Cardiac muscle cell (in vitro differentiated cells and primary cell): ENCODE measurements around the gene MAPK8IP3. TPM values are rescaled to one million over a fixed set of nuclear protein-coding genes. Genes with fewer than 3 reads are reported as not detected.

Experiments
- DNase-seq, 2 donors: peaks; one replicate each; pipeline versions ENCODE4 v3.0.0 to v3.0.0-alpha.2; 2010 to 2017; ENCODE audit warnings: low read depth in 1 of 2, low spot score in 1 of 2
- H3K27ac ChIP-seq: fragments of 200-600 bp; sonication (generic); 2 replicates; pipeline ENCODE4 v1.5.1; 2016
- H3K27me3 ChIP-seq: fragments of 200-600 bp; sonication (generic); 2 replicates; pipeline ENCODE4 v1.6.0; 2016; ENCODE audit warnings: control low read depth
- H3K36me3 ChIP-seq: fragments of 200-600 bp; sonication (generic); 2 replicates; pipeline ENCODE4 v1.5.1; 2016; ENCODE audit warnings: control low read depth
- H3K4me1 ChIP-seq: fragments of 200-600 bp; sonication (generic); 2 replicates; pipeline ENCODE4 v1.8.1; 2017; ENCODE audit warnings: low read depth, mild to moderate bottlenecking, mixed run types
- H3K4me3 ChIP-seq: fragments of 200-600 bp; sonication (generic); 2 replicates; pipeline ENCODE4 v1.5.1; 2016; ENCODE audit warnings: mild to moderate bottlenecking
- H3K9me3 ChIP-seq: fragments of 200-600 bp; sonication (generic); 2 replicates; pipeline ENCODE4 v1.5.1; 2017; ENCODE audit warnings: low read depth, mild to moderate bottlenecking, control low read depth
- CTCF ChIP-seq: IDR thresholded peaks from 2 replicates; pipeline ENCODE4 v1.5.1; 2012; ENCODE audit warnings: low read depth, mild to moderate bottlenecking, low read length
- polyA plus RNA-seq: library from polyadenylated mRNA; unstranded; fragments of >200 nt; fragmentation: Nextera tagmentation; extraction: Ambion mirVana; gene quantifications from 2 replicates; pipeline ENCODE4 v1.2.1, GENCODE V29; 2016
- total RNA-seq: library from RNA; depleted of rRNA; stranded (reverse); fragments of >200 nt; gene quantifications from 2 replicates; pipeline ENCODE4 v1.2.3, GENCODE V29; 2016

Gene MAPK8IP3
- total and polyA plus RNA-seq, 2 experiments from 2014 or later, result 75.2 to 127 TPM

- H3K4me3 ChIP-seq, result no peak overlapping the region
- H3K27ac ChIP-seq, result peak overlapping the region; percentile 62
Measured at GRCh38 chr16:1708083-1708767, 2.2 kb downstream of the MAPK8IP3 start.

GRCh38 chr16:1708768-1709180 lies 2.8 kb downstream of the MAPK8IP3 start:
- Histone ChIP-seq H3K4me3 (no peak overlapping the region), H3K4me1 (peaks cover 37% of the 10 kb centered on the region), H3K36me3 (no peaks in the 10 kb centered on the region), H3K9me3 (no peaks in the 10 kb centered on the region), H3K27me3 (no peaks in the 10 kb centered on the region), H3K27ac (peak overlapping the region; percentile 62)
- DNase-seq, result peak; percentile 69 to 70
- no peak for TF ChIP-seq CTCF

More at GRCh38 chr16:1708083-1708767, 2.2 kb downstream of the MAPK8IP3 start:
- H3K4me1 ChIP-seq, result peaks cover 37% of the 10 kb centered on the region
- no peaks in the 10 kb centered on the region for H3K27me3 ChIP-seq
- TF ChIP-seq CTCF, result no peak
- no peaks in the 10 kb centered on the region for H3K36me3 ChIP-seq
- DNase-seq, result peak in 1 of 2 donors; percentile 18
- H3K9me3 ChIP-seq, result no peaks in the 10 kb centered on the region

GRCh38 chr16:1709356-1709755 lies 3.4 kb downstream of the MAPK8IP3 start:
- no peak overlapping the region for H3K4me3 ChIP-seq
- peaks cover 37% of the 10 kb centered on the region for H3K4me1 ChIP-seq
- no peak for DNase-seq
- no peaks in the 10 kb centered on the region for H3K36me3 ChIP-seq
- peak overlapping the region; percentile 62 for H3K27ac ChIP-seq
- no peak for TF ChIP-seq CTCF
- H3K9me3 ChIP-seq, result no peaks in the 10 kb centered on the region
- no peaks in the 10 kb centered on the region for H3K27me3 ChIP-seq

GRCh38 chr16:1710811-1711507 lies 5.0 kb downstream of the MAPK8IP3 start:
- no peaks in the 10 kb centered on the region for H3K9me3 ChIP-seq
- H3K4me1 ChIP-seq, result peaks cover 35% of the 10 kb centered on the region
- H3K27me3 ChIP-seq, result no peaks in the 10 kb centered on the region
- H3K4me3 ChIP-seq, result no peak overlapping the region
- H3K27ac ChIP-seq, result no peak overlapping the region
- H3K36me3 ChIP-seq, result no peaks in the 10 kb centered on the region
- DNase-seq, result no peak
- no peak for TF ChIP-seq CTCF

GRCh38 chr16:1712791-1713261 lies 6.8 kb downstream of the MAPK8IP3 start:
- Histone ChIP-seq H3K27ac (peak overlapping the region; percentile 30), H3K9me3 (no peaks in the 10 kb centered on the region), H3K36me3 (no peaks in the 10 kb centered on the region), H3K4me1 (peaks cover 26% of the 10 kb centered on the region), H3K4me3 (no peak overlapping the region), H3K27me3 (no peaks in the 10 kb centered on the region)
- no peak for DNase-seq
- no peak for TF ChIP-seq CTCF
